ENCODE results near the gene CTTN. TPM values are rescaled to one million over a fixed set of nuclear protein-coding genes. Genes with fewer than 3 reads are reported as not detected.

CTTN gene
- total and polyA plus RNA-seq, 9 of the 15 experiments (the other 6 are each of a cell fraction or from before 2014, with no cell fraction given), result 9.9 to 158 (median 99.7) TPM

Other genes starting within 250 kb of the CTTN start
- gene FADD, start 195.2 kb upstream of the CTTN start, total RNA-seq (2014; rRNA removed), result 20.1 and 20.4 TPM in 2 replicates
- 15.5 and 17.2 TPM in 2 replicates for gene FADD, start 195.2 kb upstream of the CTTN start, total RNA-seq (2014; rRNA removed; fragmentation: Illumina TruSeq; extraction: Trizol)
- gene FADD, start 195.2 kb upstream of the CTTN start, total RNA-seq (2015; rRNA removed; fragmentation: Illumina TruSeq; extraction: Trizol), result 18.4 and 20.9 TPM in 2 replicates
- 24.1 and 26.2 TPM in 2 replicates for gene FADD, start 195.2 kb upstream of the CTTN start, total RNA-seq (2021)
- 23.6 and 26.9 TPM in 2 replicates for gene FADD, start 195.2 kb upstream of the CTTN start, polyA plus RNA-seq (2011; rRNA removed)
- gene FADD, start 195.2 kb upstream of the CTTN start, polyA plus RNA-seq (2014; fragmentation: Illumina TruSeq; extraction: Trizol), result 17.2 and 17.7 TPM in 2 replicates
- gene FADD, start 195.2 kb upstream of the CTTN start, polyA plus RNA-seq (2014; fragmentation: Nextera tagmentation; extraction: Ambion mirVana), result under 1 TPM; 0.29 to 0.30 TPM
- gene FADD, start 195.2 kb upstream of the CTTN start, polyA plus RNA-seq (2014; rRNA removed), result 26.7 and 28.7 TPM in 2 replicates
- 24.9 and 26.0 TPM in 2 replicates for gene PPFIA1, start 127.8 kb upstream of the CTTN start, total RNA-seq (2014; rRNA removed)
- gene PPFIA1, start 127.8 kb upstream of the CTTN start, total RNA-seq (2014; rRNA removed; fragmentation: Illumina TruSeq; extraction: Trizol), result 28.5 and 31.6 TPM in 2 replicates
- gene PPFIA1, start 127.8 kb upstream of the CTTN start, total RNA-seq (2015; rRNA removed; fragmentation: Illumina TruSeq; extraction: Trizol), result 28.9 and 30.3 TPM in 2 replicates
- gene PPFIA1, start 127.8 kb upstream of the CTTN start, total RNA-seq (2021), result 33.1 and 38.4 TPM in 2 replicates
- 41.5 and 48.0 TPM in 2 replicates for gene PPFIA1, start 127.8 kb upstream of the CTTN start, polyA plus RNA-seq (2011; rRNA removed)
- 36.2 and 39.5 TPM in 2 replicates for gene PPFIA1, start 127.8 kb upstream of the CTTN start, polyA plus RNA-seq (2014; fragmentation: Illumina TruSeq; extraction: Trizol)
- 10 to 100 TPM in 1 of 2 experiments, 1 to 10 TPM in 1; 9.9 to 13.3 TPM for gene PPFIA1, start 127.8 kb upstream of the CTTN start, polyA plus RNA-seq (2014; fragmentation: Nextera tagmentation; extraction: Ambion mirVana)
- gene PPFIA1, start 127.8 kb upstream of the CTTN start, polyA plus RNA-seq (2014; rRNA removed), result 27.4 and 31.0 TPM in 2 replicates

All from K562 (cell line).